H9 (cell line): ENCODE data around the gene ZNF654. TPM values are rescaled to one million over a fixed set of nuclear protein-coding genes. Genes with fewer than 3 reads are reported as not detected.
A peak's percentile ranks its signal among the peaks of the same experiment; 100 is the strongest.

Experiments used
- DNase-seq: peaks from one replicate; pipeline ENCODE4 v3.0.0-alpha.2; 2017
- H2AFZ ChIP-seq: one replicate; pipeline ENCODE4 v1.6.1; 2013; ENCODE audit warnings: mild to moderate bottlenecking, low read length, control low read depth, moderate library complexity
- H2AK5ac ChIP-seq: 2 replicates; pipeline ENCODE4 v1.6.1; 2013; ENCODE audit warnings: low read length, control low read depth, mixed read lengths; ENCODE audit not compliant: insufficient read length
- H2BK120ac ChIP-seq: one replicate; pipeline ENCODE4 v1.6.1; 2013; ENCODE audit warnings: low read depth, mild to moderate bottlenecking, low read length, control low read depth, inconsistent platforms; ENCODE audit not compliant: poor library complexity, severe bottlenecking
- H2BK12ac ChIP-seq: 2 replicates; pipeline ENCODE4 v1.6.1; 2013; ENCODE audit warnings: low read length, control low read depth, mixed read lengths, low read depth; ENCODE audit not compliant: insufficient read length
- H2BK15ac ChIP-seq: 2 replicates; pipeline ENCODE4 v1.6.1; 2013; ENCODE audit warnings: low read depth, low read length, control low read depth
- H2BK20ac ChIP-seq: one replicate; pipeline ENCODE4 v1.6.1; 2013; ENCODE audit warnings: low read depth, mild to moderate bottlenecking, low read length, control low read depth, inconsistent platforms; ENCODE audit not compliant: poor library complexity, severe bottlenecking
- H2BK5ac ChIP-seq: 2 replicates; pipeline ENCODE4 v1.6.1; 2013; ENCODE audit warnings: low read length, control low read depth, mixed read lengths; ENCODE audit not compliant: insufficient read length
- H3K14ac ChIP-seq: 2 replicates; pipeline ENCODE4 v1.6.1; 2013; ENCODE audit warnings: low read length, control low read depth; ENCODE audit not compliant: insufficient read depth
- H3K18ac ChIP-seq: 2 replicates; pipeline ENCODE4 v1.6.1; 2013; ENCODE audit warnings: low read depth, mild to moderate bottlenecking, mixed read lengths, low read length, control low read depth; ENCODE audit not compliant: insufficient read length
- H3K23ac ChIP-seq: 2 replicates; pipeline ENCODE4 v1.6.1; 2013; ENCODE audit warnings: low read length, control low read depth, mixed read lengths, low read depth; ENCODE audit not compliant: insufficient read length
- H3K23me2 ChIP-seq: 2 replicates; pipeline ENCODE4 v1.6.1; 2013; ENCODE audit warnings: low read depth, mild to moderate bottlenecking, mixed read lengths, low read length, control low read depth; ENCODE audit not compliant: insufficient read length, poor library complexity, severe bottlenecking
- H3K27ac ChIP-seq: 2 replicates; pipeline ENCODE4 v1.5.1; 2013; ENCODE audit warnings: low read length, control low read depth, mixed read lengths, low read depth; ENCODE audit not compliant: insufficient read length
- H3K27me3 ChIP-seq: 2 replicates; pipeline ENCODE4 v1.6.1; 2013; ENCODE audit warnings: low read length, control low read depth, inconsistent platforms; ENCODE audit not compliant: insufficient read depth
- H3K4ac ChIP-seq: 2 replicates; pipeline ENCODE4 v1.6.1; 2013; ENCODE audit warnings: low read depth, mild to moderate bottlenecking, control low read depth, inconsistent platforms, low read length, moderate library complexity
- H3K4me1 ChIP-seq: 2 replicates; pipeline ENCODE4 v1.6.1; 2013; ENCODE audit warnings: low read length, control low read depth, inconsistent platforms; ENCODE audit not compliant: insufficient read depth
- H3K4me2 ChIP-seq: 2 replicates; pipeline ENCODE4 v1.6.1; 2013; ENCODE audit warnings: low read length, control low read depth, mixed read lengths; ENCODE audit not compliant: insufficient read length, insufficient read depth
- H3K56ac ChIP-seq: 2 replicates; pipeline ENCODE4 v1.6.1; 2013; ENCODE audit warnings: low read depth, mild to moderate bottlenecking, mixed read lengths, low read length, control low read depth; ENCODE audit not compliant: insufficient read length
- H3K79me1 ChIP-seq: 2 replicates; pipeline ENCODE4 v1.6.1; 2013; ENCODE audit warnings: low read depth, mild to moderate bottlenecking, moderate library complexity, low read length, control low read depth, inconsistent platforms; ENCODE audit not compliant: insufficient read depth, poor library complexity, severe bottlenecking
- H3K79me2 ChIP-seq: 2 replicates; pipeline ENCODE4 v1.6.1; 2013; ENCODE audit warnings: low read length, control low read depth, inconsistent platforms; ENCODE audit not compliant: insufficient read depth
- H3K9ac ChIP-seq: 2 replicates; pipeline ENCODE4 v1.6.1; 2013; ENCODE audit warnings: low read length, control low read depth, mixed read lengths; ENCODE audit not compliant: insufficient read length; ENCODE audit errors: extremely low read depth
- H3K9me3 ChIP-seq: one replicate; pipeline ENCODE4 v1.6.1; 2013; ENCODE audit warnings: low read depth, low read length, inconsistent platforms; ENCODE audit not compliant: control insufficient read depth
- H3T11ph ChIP-seq: one replicate; pipeline ENCODE4 v1.6.1; 2013; ENCODE audit warnings: mild to moderate bottlenecking, low read length, control low read depth, inconsistent platforms
- H4K20me1 ChIP-seq: one replicate; pipeline ENCODE4 v1.6.1; 2013; ENCODE audit not compliant: control insufficient read depth, insufficient read length, insufficient read depth
- H4K5ac ChIP-seq: 2 replicates; pipeline ENCODE4 v1.6.1; 2013; ENCODE audit warnings: low read depth, mild to moderate bottlenecking, mixed read lengths, low read length, control low read depth; ENCODE audit not compliant: insufficient read length
- H4K8ac ChIP-seq: replicated peaks from 2 replicates; pipeline ENCODE4 v1.6.1; 2013; ENCODE audit warnings: low read length, control low read depth, mixed read lengths, low read depth; ENCODE audit not compliant: insufficient read length
- H4K91ac ChIP-seq: 2 replicates; pipeline ENCODE4 v1.6.1; 2013; ENCODE audit warnings: low read depth, mild to moderate bottlenecking, moderate library complexity, mixed read lengths, low read length, control low read depth; ENCODE audit not compliant: insufficient read length
- H3K27ac Mint-ChIP-seq, 3 experiments: 2 replicates in 2 of 3; 3 replicates in 1 of 3; pipeline ENCODE4 v1.8.0; 2020 to 2021; ENCODE audit warnings: mixed read lengths in 3 of 3, mild to moderate bottlenecking in 1 of 3, moderate library complexity in 1 of 3
- H3K27me3 Mint-ChIP-seq: 2 replicates; pipeline ENCODE4 v1.8.0; 2021; ENCODE audit warnings: low read depth, mild to moderate bottlenecking, moderate library complexity, mixed read lengths
- H3K36me3 Mint-ChIP-seq, 3 experiments: 2 replicates in 2 of 3; 3 replicates in 1 of 3; pipeline ENCODE4 v1.8.0; 2020 to 2021; ENCODE audit warnings: low read depth in 3 of 3, mixed read lengths in 3 of 3; ENCODE audit not compliant: insufficient read depth in 1 of 3
- H3K4me1 Mint-ChIP-seq, 2 experiments: 2 replicates each; pipeline ENCODE4 v1.8.0; 2020; ENCODE audit warnings: mixed read lengths in 2 of 2
- H3K4me3 Mint-ChIP-seq, 2 experiments: 2 replicates in 1 of 2; 3 replicates in 1 of 2; pipeline ENCODE4 v1.8.0; 2020 to 2021; ENCODE audit warnings: mild to moderate bottlenecking in 2 of 2, mixed read lengths in 2 of 2, moderate library complexity in 1 of 2
- H3K9me3 Mint-ChIP-seq, 2 experiments: 2 replicates in 1 of 2; 3 replicates in 1 of 2; pipeline ENCODE4 v1.8.0; 2020; ENCODE audit warnings: mild to moderate bottlenecking in 2 of 2, mixed read lengths in 2 of 2, moderate library complexity in 1 of 2
- CTCF ChIP-seq: fragments of 200-600 bp; sonication (generic); conservative IDR thresholded peaks from 3 replicates; pipeline ENCODE4 v1.8.0; 2021; ENCODE audit warnings: antibody characterized with exemption, mild to moderate bottlenecking
- WGBS: extraction: QIAGEN DNeasy Blood & Tissue Kit; methylation state at CpG from one replicate; pipeline ENCODE4 v1.1.7; 2013; ENCODE audit warnings: missing lambda C conversion rate, low lambda C conversion rate, mixed read lengths; ENCODE audit not compliant: insufficient read length; ENCODE audit errors: extremely low coverage; 5-methylcytosine and 5-hydroxymethylcytosine counted together
- total RNA-seq: library from RNA; stranded (reverse); gene quantifications from 2 replicates; pipeline ENCODE4 v1.2.1, GENCODE V29; 2021

The ZNF654 gene
- total RNA-seq, 1 experiment from 2014 or later: 8.7 TPM

- Histone ChIP-seq H3K27me3 (no peaks in the 10 kb centered on the region), H3K79me2 (no peaks in the 10 kb centered on the region), H4K8ac (no peak overlapping the region), H2BK5ac (no peak overlapping the region), H3K9ac (no peak overlapping the region), H3K23me2 (no peaks in the 10 kb centered on the region), H3K4ac (no peak overlapping the region), H3K18ac (no peak overlapping the region), H2AK5ac (no peak overlapping the region), H3K79me1 (no peaks in the 10 kb centered on the region), H3K23ac (no peak overlapping the region), H4K20me1 (no peaks in the 10 kb centered on the region), H4K91ac (no peak overlapping the region), H3K4me2 (no peak overlapping the region), H4K5ac (no peak overlapping the region), H3K4me1 (no peaks in the 10 kb centered on the region), H2BK20ac (no peak overlapping the region), H3T11ph (no peak overlapping the region), H3K14ac (no peak overlapping the region), H2AFZ (no peak overlapping the region), H2BK15ac (no peak overlapping the region), H3K56ac (no peak overlapping the region), H2BK12ac (no peak overlapping the region), H2BK120ac (no peak overlapping the region), H3K27ac (no peak overlapping the region), H3K9me3 (no peaks in the 10 kb centered on the region)
- no peak; the same call in 2 of the 3 replicates for TF ChIP-seq CTCF
- peak; percentile 40 for DNase-seq
- Mint-ChIP-seq H3K27ac (no peak overlapping the region), H3K27me3 (no peaks in the 10 kb centered on the region), H3K4me1 (no peaks in the 10 kb centered on the region), H3K4me3 (no peak overlapping the region), H3K9me3 (no peaks in the 10 kb centered on the region), H3K36me3 (no peaks in the 10 kb centered on the region)
- WGBS: no CpG with 5 or more reads among the region's 3 CpGs
These were observed 18.1 kb upstream of the ZNF654 start for GRCh38 chr3:88041005-88041404.
